ENCODE data around the gene SHF.
"Not testable (repeated sequence)": the region's sequence is repeated elsewhere in the genome, so short reads cannot be mapped to it uniquely, and the experiment has no call there.

The SHF gene

DNA sequence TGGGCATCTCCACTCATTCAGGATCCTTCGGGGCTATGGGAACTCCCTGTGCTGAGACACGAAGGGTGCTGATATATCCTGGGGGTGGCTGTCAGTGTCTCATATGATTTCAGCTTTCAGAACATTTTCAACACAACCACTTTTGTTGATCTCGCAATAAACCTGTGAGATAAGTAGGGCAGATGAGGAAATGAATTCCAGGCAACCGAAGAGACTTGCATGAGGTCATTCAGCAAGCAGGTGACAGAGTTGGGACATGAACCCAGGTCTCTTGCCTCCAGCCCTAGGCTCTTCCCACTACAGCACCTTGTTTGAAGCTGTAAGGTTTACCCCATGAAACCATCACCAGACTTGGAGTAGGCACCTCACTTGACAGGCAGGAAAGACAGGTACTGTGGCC, 41.4 kb downstream of the SHF start:
- no peak for DNase-seq (ENCODE audit: low read depth)

DNA sequence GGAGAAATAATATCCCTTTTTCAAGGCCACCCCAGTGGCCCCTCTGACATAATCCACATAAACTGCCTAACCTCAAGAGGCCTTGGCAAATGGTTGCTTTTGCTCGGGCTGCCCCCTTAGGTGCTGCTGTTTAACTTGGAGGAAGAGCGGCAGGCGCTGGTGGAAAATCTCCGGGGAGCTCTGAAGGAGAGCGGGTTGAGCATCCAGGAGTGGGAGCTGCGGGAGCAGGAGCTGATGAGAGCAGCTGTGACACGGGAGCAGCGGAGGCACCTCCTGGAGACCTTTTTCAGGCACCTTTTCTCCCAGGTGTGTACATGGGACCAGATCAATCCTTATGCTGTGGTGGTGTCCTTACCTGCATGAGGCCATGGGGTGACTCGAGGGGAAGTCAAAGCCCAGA, 43.0 kb downstream of the SHF start:
- DNase-seq (ENCODE audit: low read depth), result no peak

DNA sequence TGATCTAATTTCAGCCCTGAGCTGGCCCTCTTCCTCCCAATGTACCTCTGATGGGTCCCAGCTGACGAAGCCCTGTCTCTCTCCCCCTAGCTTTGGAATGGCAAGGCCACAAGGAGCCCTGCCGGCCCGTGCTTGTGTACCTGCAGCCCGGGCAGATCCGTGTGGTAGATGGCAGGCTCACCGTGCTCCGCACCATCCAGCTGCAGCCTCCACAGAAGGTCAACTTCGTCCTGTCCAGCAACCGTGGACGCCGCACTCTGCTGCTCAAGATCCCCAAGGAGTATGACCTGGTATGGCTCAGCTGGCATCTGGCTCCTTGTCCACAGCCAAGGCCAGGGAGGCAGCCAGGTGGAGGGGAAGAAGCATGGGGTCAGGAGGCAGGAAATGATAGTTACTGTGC, 43.8 kb downstream of the SHF start:
- DNase-seq (ENCODE audit: low read depth), result no peak

DNA sequence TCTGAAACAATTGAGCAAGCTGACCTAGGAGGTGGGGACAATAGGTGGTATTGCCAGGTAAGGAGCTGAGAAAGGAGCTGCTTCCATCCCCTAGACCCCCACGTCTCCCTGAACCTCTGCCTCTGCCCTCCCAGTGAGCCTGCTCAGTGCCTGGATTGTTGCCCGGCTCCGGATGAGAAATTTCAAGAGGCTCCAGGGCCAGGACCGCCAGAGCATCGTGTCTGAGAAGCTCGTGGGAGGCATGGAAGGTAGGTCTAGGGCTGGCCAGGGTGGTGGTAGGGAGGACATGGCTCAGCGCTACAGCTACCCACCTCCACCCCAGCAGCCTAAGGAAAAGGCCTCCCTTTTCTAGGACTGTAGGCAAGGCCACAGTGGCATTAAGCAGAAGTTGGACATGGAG, 44.7 kb downstream of the SHF start:
- DNase-seq (ENCODE audit: low read depth), result no peak

DNA sequence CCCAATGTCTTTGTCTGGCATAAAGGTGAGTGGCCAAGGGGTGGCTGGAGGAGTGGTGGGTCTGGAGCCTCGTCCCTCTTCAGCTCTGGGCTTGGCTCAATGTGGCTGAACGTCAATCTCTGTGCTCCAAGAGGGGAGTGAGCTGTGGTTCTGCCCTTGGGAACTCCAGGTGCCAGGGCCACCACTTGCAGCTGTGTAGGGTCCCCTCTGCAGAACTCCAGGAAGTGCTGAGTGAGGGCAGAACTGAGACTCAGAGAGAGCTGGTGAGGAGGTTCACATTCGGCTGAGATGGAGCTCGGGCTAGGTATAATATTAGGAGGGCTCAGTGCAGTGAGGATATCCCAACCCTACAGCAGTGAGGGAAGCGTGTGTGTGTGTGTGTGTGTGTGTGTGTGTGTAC, 46.4 kb downstream of the SHF start:
- no peak for DNase-seq (ENCODE audit: low read depth)

DNA sequence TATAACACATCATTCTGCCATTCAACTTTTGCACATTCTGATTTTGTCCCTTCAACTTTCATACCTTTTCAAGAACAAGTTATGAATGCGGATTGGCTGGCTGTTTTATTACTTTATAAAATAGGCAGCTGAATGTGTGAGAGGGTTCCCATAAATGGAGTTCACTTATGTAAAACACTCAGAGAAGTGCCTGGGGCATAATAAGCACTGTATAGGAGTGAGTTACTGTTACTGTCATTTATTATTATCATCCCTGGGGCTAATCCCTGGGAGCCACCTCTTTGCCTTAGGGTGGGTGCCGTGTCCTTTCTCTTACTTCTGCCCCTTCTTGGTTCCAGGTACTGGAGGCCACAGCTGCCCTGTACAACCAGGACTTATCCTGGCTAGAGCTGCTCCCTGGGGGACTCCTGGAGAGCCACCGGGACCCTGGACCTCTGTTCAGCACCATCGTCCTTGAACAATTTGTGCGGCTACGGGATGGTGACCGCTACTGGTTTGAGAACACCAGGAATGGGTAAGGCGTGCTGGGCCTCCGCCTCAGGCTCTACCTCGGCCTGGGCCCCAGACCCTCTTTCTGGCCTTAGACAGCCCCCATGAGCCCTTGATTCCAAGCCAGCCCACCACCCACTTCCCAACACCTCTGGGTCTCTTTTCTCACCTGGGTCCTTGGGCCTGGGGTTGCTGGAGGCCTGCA, 47.1 kb downstream of the SHF start:
- DNase-seq (ENCODE audit: low read depth), result no peak

DNA sequence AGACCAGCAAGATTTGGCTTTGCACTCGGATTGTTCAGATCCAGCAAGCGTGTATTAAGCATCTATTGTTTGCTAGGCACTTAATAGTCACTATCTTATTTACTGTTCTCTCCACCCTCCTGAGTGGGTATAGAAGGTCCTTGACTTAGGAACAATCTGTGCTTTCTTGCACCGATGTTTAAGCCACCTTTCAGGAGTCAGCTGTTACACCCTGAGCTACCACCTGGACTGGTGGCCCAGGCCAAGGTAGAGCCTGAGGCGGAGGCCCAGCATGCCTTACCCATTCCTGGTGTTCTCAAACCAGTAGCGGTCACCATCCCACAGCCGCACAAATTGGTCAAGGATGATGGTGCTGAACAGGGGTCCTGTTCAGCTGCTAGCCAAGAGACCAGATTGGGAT, 48.0 kb downstream of the SHF start:
- DNase-seq (ENCODE audit: low read depth), result no peak

DNA sequence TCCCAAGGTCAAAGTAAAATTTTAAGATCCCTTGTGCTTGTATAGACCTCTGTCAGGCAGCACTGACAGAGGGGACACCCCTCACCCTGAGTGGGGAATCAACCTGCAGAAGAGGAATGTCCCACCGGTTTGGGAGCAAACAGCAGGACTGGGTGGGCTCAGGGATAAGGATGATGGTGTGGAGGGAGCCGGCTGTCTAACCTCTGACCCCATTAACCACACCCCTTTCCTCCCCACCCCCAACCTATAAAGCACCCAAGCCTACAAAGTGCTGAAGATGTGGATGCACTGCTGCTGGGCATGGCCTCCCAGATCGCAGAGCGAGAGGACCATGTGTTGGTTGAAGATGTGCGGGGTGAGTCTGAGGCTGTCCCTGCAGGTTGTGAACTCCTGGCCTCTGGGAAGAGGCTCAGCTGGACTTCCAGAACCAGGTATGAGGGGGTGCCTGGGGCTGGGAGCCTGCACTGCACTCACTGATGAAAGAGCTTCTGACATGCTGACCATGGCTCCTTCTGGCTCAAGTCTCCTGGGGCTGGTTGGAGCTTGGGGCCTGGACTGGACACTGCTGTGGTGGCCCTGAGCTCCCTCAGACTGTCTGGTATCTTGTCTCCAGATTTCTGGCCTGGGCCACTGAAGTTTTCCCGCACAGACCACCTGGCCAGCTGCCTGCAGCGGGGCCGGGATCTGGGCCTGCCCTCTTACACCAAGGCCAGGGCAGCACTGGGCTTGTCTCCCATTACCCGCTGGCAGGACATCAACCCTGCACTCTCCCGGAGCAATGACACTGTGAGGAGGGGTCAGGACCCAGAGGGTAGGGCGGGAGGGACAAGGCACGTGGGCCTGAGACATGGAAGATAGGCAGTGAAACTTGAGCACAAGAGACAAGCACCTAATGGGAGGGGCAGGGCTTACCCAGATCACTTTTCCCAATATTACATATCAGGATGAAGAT, 48.7 kb downstream of the SHF start:
- no peak for DNase-seq (ENCODE audit: low read depth)

DNA sequence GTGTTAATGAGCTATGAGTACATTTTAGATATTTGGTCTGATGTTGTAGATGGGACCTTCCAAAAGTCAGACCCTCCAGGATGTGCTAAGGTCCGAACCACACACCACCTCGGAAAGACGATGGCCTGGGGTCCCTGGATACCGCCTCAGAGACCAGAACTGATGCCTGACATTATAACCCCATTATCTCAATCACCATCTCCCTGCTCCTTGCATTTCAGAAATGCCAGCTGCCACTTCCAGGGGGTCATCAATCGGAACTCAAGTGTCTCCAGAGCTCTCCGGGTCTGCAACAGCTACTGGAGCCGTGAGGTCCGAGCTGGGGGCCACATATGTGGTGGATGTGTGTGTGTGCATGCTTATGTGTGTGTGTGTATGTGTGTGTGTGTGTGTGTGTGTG, 50.1 kb downstream of the SHF start:
- no peak for DNase-seq (ENCODE audit: low read depth)

DNA sequence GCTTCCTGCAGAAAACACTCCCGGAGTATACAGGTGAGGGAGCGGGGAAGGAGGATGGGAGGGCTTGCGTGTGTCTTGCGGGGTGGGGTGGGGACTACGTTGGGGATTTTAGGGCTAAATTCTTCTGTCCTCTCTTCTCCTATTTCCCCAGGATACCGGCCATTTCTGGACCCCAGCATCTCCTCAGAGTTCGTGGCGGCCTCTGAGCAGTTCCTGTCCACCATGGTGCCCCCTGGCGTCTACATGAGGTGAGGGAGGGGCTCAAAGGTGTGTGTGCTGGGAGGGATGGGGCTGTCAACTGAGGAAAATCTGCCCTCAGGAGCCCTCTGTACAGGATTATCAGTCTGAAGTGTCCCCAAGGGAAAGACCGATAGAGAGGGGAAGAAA, 51.4 kb downstream of the SHF start:
- no peak for DNase-seq (ENCODE audit: low read depth)

DNA sequence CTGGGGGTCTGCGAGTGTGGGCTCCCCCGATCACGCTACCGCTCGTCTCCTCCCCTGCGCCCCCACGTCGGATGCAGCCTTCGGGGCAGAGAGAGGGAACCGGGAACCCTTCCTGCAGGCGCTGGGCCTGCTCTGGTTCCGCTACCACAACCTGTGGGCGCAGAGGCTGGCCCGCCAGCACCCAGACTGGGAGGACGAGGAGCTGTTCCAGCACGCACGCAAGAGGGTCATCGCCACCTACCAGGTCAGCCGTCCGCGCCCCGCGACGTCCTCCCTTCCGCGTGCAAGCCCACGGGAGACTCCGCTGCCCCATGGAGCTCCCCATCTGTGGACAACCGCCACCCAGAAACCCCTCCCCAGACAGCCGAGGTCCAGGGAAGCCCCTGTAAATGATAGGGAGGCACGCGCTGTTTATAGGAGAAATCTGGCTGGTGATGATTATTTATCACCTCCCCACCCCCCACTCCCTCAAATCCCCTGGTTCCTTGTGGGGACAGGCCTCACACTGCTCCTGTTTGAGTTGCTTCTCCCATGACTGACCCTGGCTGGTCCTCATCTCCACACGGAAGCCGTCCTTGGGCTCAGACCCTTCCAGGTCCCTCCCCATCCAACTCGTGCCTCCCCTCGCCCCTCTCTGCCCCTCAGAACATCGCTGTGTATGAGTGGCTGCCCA, 51.9 kb downstream of the SHF start:
- not testable (repeated sequence) for DNase-seq (ENCODE audit: low read depth)

DNA sequence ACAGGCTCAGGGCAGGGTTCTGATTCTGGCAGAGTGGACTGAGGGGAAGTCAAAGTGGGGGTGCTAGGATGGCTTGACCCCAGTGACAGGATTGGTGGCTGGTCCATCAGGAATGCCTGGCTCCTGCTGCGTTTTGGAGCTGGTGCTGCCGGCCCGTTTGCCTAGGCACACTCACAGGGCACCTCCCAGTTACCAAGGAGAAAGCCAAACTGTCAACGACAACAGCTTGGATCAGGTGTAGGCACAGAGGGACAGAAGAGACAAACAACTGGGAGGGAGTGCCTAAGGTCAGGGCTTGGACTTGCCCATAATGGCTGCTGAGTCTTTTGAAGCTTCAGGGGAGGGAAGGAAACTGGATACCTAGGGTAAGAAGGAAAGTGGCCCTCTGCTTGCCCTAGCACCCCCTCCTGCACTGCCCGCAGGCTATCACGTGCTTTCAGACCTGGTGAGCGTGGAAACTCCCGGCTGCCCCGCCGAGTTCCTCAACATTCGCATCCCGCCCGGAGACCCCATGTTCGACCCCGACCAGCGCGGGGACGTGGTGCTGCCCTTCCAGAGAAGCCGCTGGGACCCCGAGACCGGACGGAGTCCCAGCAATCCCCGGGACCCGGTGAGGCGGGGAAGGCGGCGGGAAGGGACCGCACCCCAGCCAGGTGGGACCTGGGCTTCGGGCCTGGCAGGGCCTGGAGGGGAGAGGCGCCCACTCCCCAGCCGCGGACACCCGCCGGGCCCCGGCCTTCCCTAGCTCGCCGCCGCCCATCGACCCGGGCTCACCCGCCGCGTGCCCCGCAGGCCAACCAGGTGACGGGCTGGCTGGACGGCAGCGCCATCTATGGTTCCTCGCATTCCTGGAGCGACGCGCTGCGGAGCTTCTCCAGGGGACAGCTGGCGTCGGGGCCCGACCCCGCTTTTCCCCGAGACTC, 52.8 kb downstream of the SHF start:
- DNase-seq (ENCODE audit: low read depth), result no peak

DNA sequence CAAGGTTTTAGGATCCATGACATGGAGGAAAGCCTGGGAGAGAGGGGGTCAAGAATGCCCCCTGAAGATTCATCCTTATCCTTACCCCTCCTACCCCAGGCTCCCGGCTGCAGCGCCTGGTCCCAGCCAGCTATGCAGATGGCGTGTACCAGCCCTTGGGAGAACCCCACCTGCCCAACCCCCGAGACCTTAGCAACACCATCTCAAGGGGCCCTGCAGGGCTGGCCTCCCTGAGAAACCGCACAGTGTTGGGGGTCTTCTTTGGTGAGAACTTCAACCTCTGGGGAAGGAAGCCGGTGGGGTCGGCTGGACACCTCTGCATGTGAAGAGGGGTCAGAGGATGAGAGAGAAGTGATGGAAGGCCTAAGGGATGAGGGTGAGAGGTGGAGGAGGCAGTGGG, 53.7 kb downstream of the SHF start:
- no peak for DNase-seq (ENCODE audit: low read depth)

DNA sequence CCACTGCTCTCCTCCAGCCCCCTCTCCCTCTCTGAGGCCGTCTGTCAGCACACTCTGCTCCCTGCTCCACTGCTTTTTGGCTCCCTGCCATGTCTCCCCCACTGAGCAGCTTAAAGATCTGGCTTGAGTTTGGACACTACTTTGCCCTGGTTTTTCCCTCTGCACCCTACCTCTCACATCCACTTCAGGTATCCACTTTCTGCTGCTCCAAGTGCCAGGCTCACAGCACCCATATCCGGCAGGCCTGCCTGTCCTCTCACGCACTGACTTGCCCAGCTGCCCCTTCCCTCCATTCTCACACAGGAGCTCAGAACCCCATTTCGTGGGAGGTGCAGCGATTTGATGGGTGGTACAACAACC, 54.2 kb downstream of the SHF start:
- DNase-seq (ENCODE audit: low read depth), result no peak

DNA sequence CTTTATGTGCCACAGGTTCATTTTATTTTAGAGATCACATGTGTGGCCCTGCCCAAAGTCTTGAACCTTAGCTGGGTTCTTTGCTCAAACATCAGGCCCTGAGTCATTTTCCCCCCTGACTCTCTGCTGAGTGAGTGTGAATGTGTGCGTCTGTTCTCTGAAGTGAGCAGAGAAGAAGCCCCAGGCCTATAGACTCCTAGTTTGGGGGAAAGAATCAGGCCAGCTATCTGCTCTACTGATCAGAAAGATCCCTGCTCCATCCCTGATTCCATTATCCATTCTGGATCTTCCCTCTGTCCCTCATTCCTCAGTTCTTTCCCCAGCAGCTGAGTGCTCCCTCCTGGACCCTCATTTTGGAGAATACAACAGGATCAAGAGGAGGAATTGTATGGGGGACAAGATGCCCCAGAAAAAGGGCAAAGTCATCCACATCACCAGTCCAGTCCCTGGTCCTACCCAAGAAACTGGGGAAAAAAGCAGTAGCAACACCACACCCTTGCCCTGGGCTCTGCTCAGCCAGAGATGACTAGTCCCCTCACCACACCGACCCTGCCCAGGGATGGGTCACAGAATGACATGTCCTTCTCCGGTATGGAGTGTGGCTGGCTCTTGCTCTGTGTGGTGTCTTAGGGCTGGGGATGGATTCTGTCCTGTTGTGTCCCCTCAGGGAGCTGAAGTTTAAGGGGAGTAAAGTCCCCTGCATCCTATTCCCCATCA, 54.8 kb downstream of the SHF start:
- DNase-seq (ENCODE audit: low read depth), result no peak

DNA sequence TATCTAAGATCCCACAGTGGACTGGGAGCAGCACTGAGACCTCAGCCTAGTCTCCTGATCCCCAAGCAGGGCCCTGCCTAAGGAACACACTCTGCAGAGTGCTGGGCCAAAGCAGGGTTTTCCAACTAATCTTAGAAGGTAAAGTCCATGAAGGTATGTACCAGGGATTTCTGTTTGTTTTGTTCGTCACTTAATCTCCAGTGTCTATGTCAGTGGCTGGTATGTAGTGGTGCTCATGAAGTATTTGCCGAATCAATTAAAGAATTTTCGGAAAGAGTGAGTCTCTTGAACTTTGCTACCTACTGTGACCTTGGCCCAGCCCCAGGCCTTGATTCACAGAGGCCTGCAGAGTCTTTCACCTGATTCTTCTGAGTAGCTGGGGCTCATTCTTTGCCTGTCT, 56.3 kb downstream of the SHF start:
- no peak for DNase-seq (ENCODE audit: low read depth)

DNA sequence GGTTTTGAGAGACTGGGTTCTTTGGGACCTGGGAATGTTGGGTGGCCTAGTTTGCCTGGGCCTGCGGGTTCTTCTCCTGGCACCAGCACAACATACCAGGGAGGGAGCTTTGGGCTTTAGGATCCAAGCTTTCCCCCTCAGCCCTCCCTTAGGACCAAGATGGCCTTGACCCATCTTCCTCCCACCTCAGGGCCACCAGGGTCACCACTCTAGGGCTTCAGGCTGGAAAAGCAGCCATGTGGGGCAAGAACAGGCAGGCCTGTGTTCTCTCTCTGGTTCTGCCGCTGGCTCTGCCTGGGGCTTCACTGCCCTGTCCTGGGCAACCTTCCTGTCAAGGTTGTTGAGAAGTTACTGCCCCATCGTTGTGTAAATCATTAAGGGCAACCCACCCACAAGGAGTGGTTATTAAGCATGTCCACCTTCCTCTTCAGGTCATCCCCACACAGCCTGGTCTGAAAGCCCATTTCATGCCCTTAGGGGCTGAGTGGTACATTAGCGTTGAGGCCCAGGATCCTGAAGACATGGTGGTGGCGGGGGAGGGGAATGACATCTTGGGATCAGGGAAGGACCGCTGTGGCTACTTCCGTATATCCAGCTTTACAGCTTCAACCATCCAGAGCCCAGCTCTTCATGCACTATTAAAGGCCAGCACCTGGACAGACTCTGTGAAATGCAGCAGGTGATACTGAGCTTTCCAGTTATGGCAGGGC, 57.3 kb downstream of the SHF start:
- DNase-seq (ENCODE audit: low read depth), result no peak

DNA sequence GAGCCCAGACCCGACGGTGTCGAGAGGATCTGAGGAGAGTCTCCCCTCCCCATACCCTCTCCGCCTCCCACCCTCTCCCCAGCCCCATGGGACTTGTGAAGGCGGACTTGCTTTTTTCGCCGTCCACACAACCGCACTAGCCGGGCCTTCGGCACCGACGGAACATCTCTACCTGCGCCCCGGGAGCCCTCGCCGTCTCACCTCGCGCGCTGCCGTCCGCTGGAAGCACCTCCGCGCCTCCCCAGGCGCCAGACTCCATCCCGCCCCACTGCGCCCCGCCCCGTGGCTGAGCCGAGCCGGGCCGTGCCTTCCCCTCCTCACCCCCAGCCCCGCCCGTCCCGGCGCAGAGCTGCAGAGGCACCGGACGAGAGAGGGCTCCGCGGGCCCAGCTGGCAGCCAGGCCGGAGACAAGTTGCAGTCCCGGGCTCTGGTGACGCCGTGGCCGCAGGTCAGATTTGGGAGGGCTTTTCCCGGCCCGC, 58.1 kb downstream of the SHF start, which contains the start of the genes DUOX1 and DUOXA1:
DUOX1 (plus strand) TSS at position 344 of the 479 bp plus-strand sequence. CDS start 1,973 bp downstream, outside the sequence.
DUOXA1 (minus strand) TSS at position 229 of the 479 bp plus-strand sequence. CDS start 6,865 bp downstream, outside the sequence.
- DNase-seq (ENCODE audit: low read depth), result no peak

DNA sequence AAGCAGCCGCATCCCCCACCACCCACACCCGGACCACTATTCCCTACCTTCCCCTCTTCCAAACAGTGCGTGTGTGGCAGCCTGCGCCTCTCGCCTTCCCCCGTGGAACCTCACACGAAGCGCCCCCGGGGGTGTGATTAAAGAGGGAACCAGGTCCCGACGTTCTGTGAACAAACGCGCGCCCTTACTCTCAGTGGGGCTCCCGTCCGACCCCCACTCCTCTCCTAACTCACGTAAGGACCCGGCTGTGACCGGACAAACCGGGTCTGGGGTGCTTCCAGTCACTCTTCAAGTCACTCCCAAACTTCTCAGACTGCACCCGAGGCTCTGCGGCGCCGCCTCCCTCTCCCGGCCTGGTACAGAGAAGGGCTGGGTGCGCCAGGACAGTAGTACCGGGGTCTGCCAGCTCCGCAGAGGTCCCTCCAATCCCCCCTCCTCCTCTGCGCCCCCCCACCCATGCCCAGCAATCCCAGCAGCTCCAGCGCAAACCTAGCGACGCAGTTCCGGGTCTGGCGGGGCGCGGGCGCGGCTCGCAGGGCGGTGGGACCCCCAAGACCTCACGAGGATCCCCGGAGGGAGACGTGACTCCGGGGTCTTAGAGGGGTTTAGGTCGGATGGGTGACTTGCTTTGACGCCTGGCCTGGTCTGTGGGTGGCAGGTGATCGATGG, 58.7 kb downstream of the SHF start:
- no peak for DNase-seq (ENCODE audit: low read depth)
